ENCODE measurements around the gene SHPK. TPM values are rescaled to one million over a fixed set of nuclear protein-coding genes. Genes with fewer than 3 reads are reported as not detected.

Gene SHPK
- total RNA-seq, 1 experiment from 2014 or later = 19.6 TPM

- TF ChIP-seq ELF1 (IDR thresholded peaks at IDR 0.05; ENCODE audit: borderline replicate concordance, low read depth) = no peak
Observed at GRCh38 chr17:3641014-3641413, 5.0 kb upstream of the SHPK start (continued).

GRCh38 chr17:3639981-3640596 lies 4.0 kb upstream of the SHPK start:
- no peaks in the 10 kb centered on the region for H4K20me1 ChIP-seq (ENCODE audit: insufficient read depth)
- RAD21 ChIA-PET (ENCODE audit: low non-redundant PET in 1 of 2, low total read pairs in 2 of 2, uncharacterized antibody in 2 of 2, unreplicated experiment in 2 of 2) = no interaction called here
- TF ChIP-seq ATF3 (IDR thresholded peaks at IDR 0.05) (no peak), CEBPB (IDR thresholded peaks at IDR 0.05; ENCODE audit: low read depth) (no peak), SRF (IDR thresholded peaks at IDR 0.05; ENCODE audit: low read depth) (no peak), ZNF274 (IDR thresholded peaks at IDR 0.05; ENCODE audit: low read depth, low read length) (no peak), SIN3A (IDR thresholded peaks at IDR 0.05; ENCODE audit: low read depth) (no peak), FOSL1 (IDR thresholded peaks at IDR 0.05; ENCODE audit: low read depth) (no peak), EZH2phosphoT487 (IDR thresholded peaks at IDR 0.05; ENCODE audit: borderline replicate concordance) (no peak), MAX (IDR thresholded peaks at IDR 0.05) (no peak), EGR1 (IDR thresholded peaks at IDR 0.05; ENCODE audit: low read depth) (no peak), SP1 (IDR thresholded peaks at IDR 0.05; ENCODE audit: low read depth) (no peak), ELF1 (IDR thresholded peaks at IDR 0.05; ENCODE audit: borderline replicate concordance, low read depth) (no peak), YY1 (IDR thresholded peaks at IDR 0.05; ENCODE audit: extremely low read depth, insufficient replicate concordance, low read depth, low read length) (no peak), JUND (IDR thresholded peaks at IDR 0.05) (no peak), EZH2 (IDR thresholded peaks at IDR 0.05) (no peak), TCF7L2 (IDR thresholded peaks at IDR 0.05; ENCODE audit: borderline replicate concordance, extremely low read depth, insufficient read depth, insufficient read length) (no peak), RAD21 (IDR thresholded peaks at IDR 0.05; ENCODE audit: low read depth) (no peak), CTCF (IDR thresholded peaks at IDR 0.05 in 2 of 3, conservative IDR thresholded peaks at IDR 0.05 in 1 of 3; ENCODE audit: borderline replicate concordance in 1 of 3, insufficient read depth in 1 of 3, low read depth in 2 of 3, low read length in 2 of 3) (no peak), REST (IDR thresholded peaks at IDR 0.05; ENCODE audit: low read depth) (no peak), ZFX (IDR thresholded peaks at IDR 0.05) (no peak), POLR2A (IDR thresholded peaks at IDR 0.05; ENCODE audit: borderline replicate concordance, extremely low read depth, insufficient read depth, insufficient read length) (no peak)

More at GRCh38 chr17:3639981-3640596, 4.0 kb upstream of the SHPK start:
- Histone ChIP-seq H3K27me3 (ENCODE audit: insufficient read depth, low read length) (no peaks in the 10 kb centered on the region), H2AFZ (ENCODE audit: low read depth, low read length, poor library complexity, severe bottlenecking) (no peak overlapping the region), H3K27ac (ENCODE audit: low read depth, low read length) (no peak overlapping the region), H3K9me3 (ENCODE audit: control insufficient read depth in 1 of 2, insufficient read depth in 1 of 2, low read depth in 1 of 2, low read length in 2 of 2) (no peaks in the 10 kb centered on the region), H3K9ac (ENCODE audit: low read length) (no peak overlapping the region), H3K79me2 (ENCODE audit: insufficient read depth, low read length) (peaks cover 8% of the 10 kb centered on the region; the same call in 1 of the 2 replicates), H3K4me1 (ENCODE audit: control insufficient read depth in 1 of 2, insufficient read depth in 2 of 2, low read length in 2 of 2) (peaks cover 0 to 8% of the 10 kb centered on the region in 2 experiments; a peak in 1 of 4 replicates), H3K9me2 (ENCODE audit: insufficient read depth) (no peaks in the 10 kb centered on the region), H3K36me3 (ENCODE audit: control insufficient read depth in 1 of 2, insufficient read depth in 2 of 2, low read length in 2 of 2) (no peaks in the 10 kb centered on the region), H3K4me2 (ENCODE audit: low read length) (no peak overlapping the region), H3K4me3 (replicated peaks in 1 of 2; ENCODE audit: low read depth in 1 of 2, low read length in 2 of 2) (no peak overlapping the region)
- DNase-seq (ENCODE audit: low read depth, low spot score) = no peak
- CTCF ChIA-PET = no interaction called here
- POLR2A ChIA-PET = no interaction called here
- ATAC-seq = no peak
- intact Hi-C loops (cut with micrococcal nuclease) = loop anchor here (5.0 kb wide), 1 partner anchor 103 kb away; no protein-coding TSS in a partner anchor
- no TSS peak for BruUV-seq (replicated peaks)

Measured in HCT116 (cell line).